Measurements from ENCODE around the gene NOSTRIN. TPM values are rescaled to one million over a fixed set of nuclear protein-coding genes. Genes with fewer than 3 reads are reported as not detected.
"Not testable (repeated sequence)": the region's sequence is repeated elsewhere in the genome, so short reads cannot be mapped to it uniquely, and the experiment has no call there.

Gene NOSTRIN
- total RNA-seq, result 10 to 100 TPM; 52.7 to 55.6 TPM
- long read RNA-seq, transcript NOSTRIN-201 (16 exons, 2,294 nt), result major isoform, 13 of 29 reads
- long read RNA-seq, partial matches to known transcripts, result 4 of 29 reads
- long read RNA-seq, other reads (novel, unspliced or antisense), result 10 of 29 reads

- ATAC-seq, result peak; percentile 90
- intact Hi-C loops (cut with DNase I, micrococcal nuclease), result no loop called here
- peak; percentile 70 to 89 for DNase-seq
These were observed at the start of gene NOSTRIN for GRCh38 chr2:168801961-168802858. NOSTRIN (plus strand) TSS chr2:168802637; CDS start chr2:168802647, 10 bp downstream.

DNA sequence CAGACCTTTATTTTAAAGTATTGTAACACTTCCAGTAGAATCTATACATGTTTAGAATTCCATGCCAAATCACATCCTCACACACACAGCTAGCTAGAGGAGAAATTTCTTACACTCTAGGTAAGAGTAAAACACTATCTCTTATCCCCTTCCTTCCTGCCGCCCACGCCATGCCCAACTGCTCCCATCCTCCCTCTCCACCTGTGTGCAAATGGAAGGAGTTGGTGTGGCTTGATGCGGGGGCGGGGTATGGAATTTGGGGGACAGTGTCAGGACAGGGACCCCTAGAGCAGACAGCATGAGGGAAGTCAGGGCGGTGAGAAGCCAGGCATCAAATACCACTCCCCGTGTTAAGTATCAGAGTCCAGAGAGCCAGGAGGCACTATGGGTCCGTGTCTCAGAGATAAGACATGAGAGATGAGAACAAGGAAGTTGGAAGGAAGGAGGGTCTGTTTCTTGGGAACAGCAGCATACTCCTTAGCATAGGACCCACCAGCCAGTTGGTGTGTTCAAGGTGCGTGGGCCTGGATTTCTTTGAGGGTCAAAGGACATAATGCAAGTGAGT lies 48.6 kb upstream of the NOSTRIN start:
- no peak for DNase-seq
- intact Hi-C loops (cut with DNase I, micrococcal nuclease), result no loop called here
- ATAC-seq, result peak; percentile 17

DNA sequence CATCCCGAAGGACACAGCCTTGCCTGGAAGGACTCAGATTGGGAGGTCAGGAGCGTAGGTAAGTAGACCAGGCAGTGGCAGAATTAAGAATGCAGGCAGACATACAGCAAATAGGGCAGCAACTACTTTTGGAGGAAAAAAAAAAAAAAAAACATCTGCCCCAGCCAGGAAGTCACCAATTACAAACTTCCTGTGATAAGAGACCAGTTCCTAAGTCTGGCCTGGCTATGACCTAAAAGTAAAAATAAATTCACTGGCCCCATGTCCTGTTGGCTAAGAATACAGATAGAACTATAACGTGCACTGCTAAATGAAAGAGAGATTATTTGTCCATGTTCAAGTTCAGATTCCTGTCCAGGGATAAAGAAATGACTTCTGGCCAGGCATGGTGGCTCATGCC lies 45.2 kb upstream of the NOSTRIN start:
- no peak for ATAC-seq
- no peak for DNase-seq
- intact Hi-C loops (cut with DNase I, micrococcal nuclease), result loop anchor here in 1 of 2 donors (5.0 kb wide), 1 partner anchor 410 kb away; no protein-coding TSS in a partner anchor

GRCh38 chr2:168758970-168759820 lies 43.2 kb upstream of the NOSTRIN start:
- ATAC-seq (peak; percentile 81), DNase-seq (no peak)
- intact Hi-C loops (cut with DNase I, micrococcal nuclease), result loop anchor here in 1 of 2 donors (5.0 kb wide), 1 partner anchor 412 kb away; no protein-coding TSS in a partner anchor

GRCh38 chr2:168765401-168765800 lies 37.0 kb upstream of the NOSTRIN start:
- intact Hi-C loops (cut with DNase I, micrococcal nuclease), result no loop called here
- DNase-seq (no peak), ATAC-seq (no peak)

GRCh38 chr2:168766600-168766999 lies 35.8 kb upstream of the NOSTRIN start:
- intact Hi-C loops (cut with DNase I, micrococcal nuclease), result no loop called here
- peak; percentile 33 for ATAC-seq
- no peak for DNase-seq

GRCh38 chr2:168767258-168767657 lies 35.2 kb upstream of the NOSTRIN start:
- DNase-seq (no peak), ATAC-seq (peak; percentile 25)
- intact Hi-C loops (cut with DNase I, micrococcal nuclease), result no loop called here

DNA sequence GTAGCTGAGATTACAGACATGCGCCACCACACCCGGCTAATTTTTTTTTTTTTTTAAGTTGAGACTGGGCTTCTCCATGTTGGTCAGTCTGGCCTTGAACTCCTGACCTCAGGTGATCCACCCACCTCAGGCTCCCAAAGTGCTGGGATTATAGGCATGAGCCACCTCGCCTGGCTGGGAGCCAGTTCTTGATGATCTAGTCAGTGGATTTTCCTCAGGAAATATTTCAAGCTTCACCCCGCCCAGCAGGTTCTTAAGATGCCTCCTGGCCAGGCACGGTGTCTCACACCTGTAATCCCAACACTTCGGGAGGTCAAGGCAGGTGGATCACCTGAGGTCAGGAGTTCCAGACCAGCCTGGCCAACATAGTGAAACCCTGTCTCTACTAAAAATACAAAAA lies 34.1 kb upstream of the NOSTRIN start:
- DNase-seq, result peak; percentile 30 to 39
- peak; percentile 69 for ATAC-seq
- intact Hi-C loops (cut with DNase I, micrococcal nuclease), result not testable (repeated sequence)

DNA sequence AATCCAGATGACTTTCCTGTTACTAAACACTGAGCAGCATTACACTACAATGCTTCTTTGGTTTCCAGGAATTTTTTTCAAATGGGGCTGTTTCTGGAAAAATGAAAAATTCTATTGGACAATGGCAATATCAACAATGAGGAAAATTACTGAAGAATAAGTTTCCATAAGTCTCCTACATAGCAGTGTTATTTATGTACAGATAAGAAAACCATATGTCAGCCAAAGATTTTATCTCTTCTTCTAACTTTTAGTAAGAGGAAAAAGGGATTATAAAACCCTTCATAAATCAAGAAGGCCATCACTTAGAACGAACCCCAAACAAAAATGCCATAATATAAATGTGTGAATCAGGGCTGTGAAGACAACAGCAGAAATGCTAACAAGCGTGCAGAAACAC lies 31.6 kb upstream of the NOSTRIN start:
- intact Hi-C loops (cut with DNase I, micrococcal nuclease), result loop anchor here in 1 of 2 donors (10.0 kb wide), 1 partner anchor 154 kb away; no protein-coding TSS in a partner anchor
- DNase-seq (no peak), ATAC-seq (no peak)

- ATAC-seq (no peak), DNase-seq (no peak)
- intact Hi-C loops (cut with DNase I, micrococcal nuclease), result loop anchor here in 1 of 2 donors (10.0 kb wide), 1 partner anchor 152 kb away; no protein-coding TSS in a partner anchor
These were observed 29.7 kb upstream of the NOSTRIN start for GRCh38 chr2:168772704-168773103.

DNA sequence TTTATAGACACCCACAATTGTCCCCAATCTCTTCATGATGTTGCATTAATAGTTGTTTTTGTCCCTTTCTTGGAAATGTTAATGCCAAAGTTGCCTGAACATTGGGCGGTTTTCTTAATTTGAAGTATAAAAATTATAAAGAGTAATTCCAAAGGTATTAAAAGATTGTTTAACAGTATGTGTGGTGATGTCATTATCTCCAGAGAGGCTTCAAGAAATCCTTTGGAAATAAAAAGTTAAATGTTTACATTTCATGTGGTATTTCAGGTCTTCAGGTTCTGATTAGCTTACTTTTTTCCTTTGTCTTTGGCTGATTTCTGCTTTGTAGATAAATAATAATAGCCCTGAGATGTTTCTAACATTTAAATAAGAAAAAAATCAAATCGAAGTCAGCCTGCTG lies 29.3 kb upstream of the NOSTRIN start:
- ATAC-seq (no peak), DNase-seq (no peak)
- intact Hi-C loops (cut with DNase I, micrococcal nuclease), result loop anchor here in 1 of 2 donors (10.0 kb wide), 1 partner anchor 152 kb away; no protein-coding TSS in a partner anchor

GRCh38 chr2:168773719-168774521 lies 28.5 kb upstream of the NOSTRIN start:
- ATAC-seq, result peak; percentile 83
- DNase-seq, result peak; percentile 39 to 50
- intact Hi-C loops (cut with DNase I, micrococcal nuclease), result loop anchor here in 1 of 2 donors (10.0 kb wide), 1 partner anchor 151 kb away; no protein-coding TSS in a partner anchor

GRCh38 chr2:168775837-168776236 lies 26.6 kb upstream of the NOSTRIN start:
- intact Hi-C loops (cut with DNase I, micrococcal nuclease), result loop anchor here in 1 of 2 donors (10.0 kb wide), 1 partner anchor 149 kb away; no protein-coding TSS in a partner anchor
- ATAC-seq, result no peak
- DNase-seq, result no peak

DNA sequence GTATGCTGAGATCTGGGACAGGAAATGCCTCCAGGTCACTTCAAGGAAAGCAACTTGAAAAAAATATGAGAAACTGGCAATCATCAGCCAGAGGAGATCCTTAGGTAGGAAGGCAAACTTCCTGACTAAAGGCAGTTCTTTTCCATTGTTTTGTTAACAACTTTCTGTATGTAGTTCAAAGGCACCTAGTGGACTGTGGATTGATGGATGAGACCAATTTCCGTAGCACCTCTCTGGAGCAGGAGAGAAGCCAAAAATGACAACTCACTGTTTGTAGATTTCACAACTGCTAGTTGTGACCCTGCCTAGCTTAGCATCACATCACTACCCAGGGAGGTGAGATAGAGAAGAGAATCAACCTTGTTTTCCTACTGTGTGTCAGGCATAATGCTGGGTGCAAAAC lies 21.8 kb upstream of the NOSTRIN start:
- intact Hi-C loops (cut with DNase I, micrococcal nuclease), result no loop called here
- DNase-seq, result no peak
- no peak for ATAC-seq

GRCh38 chr2:168781191-168781817 lies 21.1 kb upstream of the NOSTRIN start:
- no peak for ATAC-seq
- no peak for DNase-seq
- intact Hi-C loops (cut with DNase I, micrococcal nuclease), result no loop called here

GRCh38 chr2:168782271-168782670 lies 20.2 kb upstream of the NOSTRIN start:
- intact Hi-C loops (cut with DNase I, micrococcal nuclease), result no loop called here
- DNase-seq, result no peak
- ATAC-seq, result no peak

- intact Hi-C loops (cut with DNase I, micrococcal nuclease), result no loop called here
- no peak for DNase-seq
- ATAC-seq, result peak; percentile 76
These were observed 17.4 kb upstream of the NOSTRIN start for GRCh38 chr2:168784993-168785392.

Data from left colon (tissue), 2 donors.